DOHH2 (cell line): ENCODE data around the gene RIPK1.
A peak's percentile ranks its signal among the peaks of the same experiment; 100 is the strongest.

Experiments used
- H3F3A ChIP-seq: fragments of 200-600 bp; sonication (generic), shearing (Covaris generic); 2 replicates; pipeline ENCODE4 v1.6.0; 2016; ENCODE audit warnings: antibody characterized with exemption, mild to moderate bottlenecking; ENCODE audit not compliant: control insufficient read depth, insufficient read depth
- H3K27ac ChIP-seq: fragments of 200-600 bp; sonication (generic); 2 replicates; pipeline ENCODE4 v1.5.1; 2014; ENCODE audit warnings: low read depth, mild to moderate bottlenecking, low read length, moderate library complexity
- H3K27me3 ChIP-seq: fragments of 200-600 bp; sonication (generic); 2 replicates; pipeline ENCODE4 v1.6.1; 2014; ENCODE audit warnings: mild to moderate bottlenecking, low read length, mixed read lengths; ENCODE audit not compliant: control insufficient read depth
- H3K36me3 ChIP-seq: fragments of 200-600 bp; sonication (generic); 2 replicates; pipeline ENCODE4 v1.6.1; 2014; ENCODE audit warnings: mild to moderate bottlenecking, low read length, moderate library complexity, mixed read lengths; ENCODE audit not compliant: control insufficient read depth
- H3K4me1 ChIP-seq: fragments of 200-600 bp; sonication (generic); 2 replicates; pipeline ENCODE4 v1.6.1; 2014; ENCODE audit warnings: mild to moderate bottlenecking, low read length, mixed read lengths; ENCODE audit not compliant: control insufficient read depth
- H3K4me2 ChIP-seq: fragments of 200-600 bp; sonication (generic); 2 replicates; pipeline ENCODE4 v1.6.0; 2014; ENCODE audit warnings: mild to moderate bottlenecking, low read length, moderate library complexity
- H3K4me3 ChIP-seq: fragments of 200-600 bp; sonication (generic); 2 replicates; pipeline ENCODE4 v1.5.1; 2014; ENCODE audit warnings: mild to moderate bottlenecking, low read length, mixed read lengths
- H3K79me2 ChIP-seq: fragments of 200-600 bp; sonication (generic); 2 replicates; pipeline ENCODE4 v1.6.1; 2014; ENCODE audit warnings: mild to moderate bottlenecking, low read length, mixed read lengths; ENCODE audit not compliant: control insufficient read depth
- H3K9me2 ChIP-seq: fragments of 200-600 bp; sonication (generic); replicated peaks from 2 replicates; pipeline ENCODE4 v1.6.1; 2014; ENCODE audit warnings: mild to moderate bottlenecking, low read length, mixed read lengths; ENCODE audit not compliant: control insufficient read depth
- H3K9me3 ChIP-seq: fragments of 200-600 bp; sonication (generic); 2 replicates; pipeline ENCODE4 v1.6.1; 2014; ENCODE audit warnings: antibody characterized with exemption, low read length, mixed read lengths; ENCODE audit not compliant: control insufficient read depth, insufficient read depth
- H4K20me1 ChIP-seq: fragments of 200-600 bp; sonication (generic); 2 replicates; pipeline ENCODE4 v1.6.0; 2014; ENCODE audit warnings: low read depth, mild to moderate bottlenecking, antibody characterized with exemption, low read length, moderate library complexity; ENCODE audit not compliant: control insufficient read depth, insufficient read depth
- EZH2phosphoT487 ChIP-seq: fragments of 200-600 bp; sonication (generic); IDR thresholded peaks from 2 replicates; pipeline ENCODE4 v1.6.1; 2017; ENCODE audit warnings: borderline replicate concordance, mild to moderate bottlenecking, antibody characterized with exemption, low read length, moderate library complexity, mixed read lengths
- TF ChIP-seq, protein P1 (sequence below): fragments of 200-600 bp; sonication (generic); IDR thresholded peaks from one replicate; pipeline ENCODE4 v1.5.1; 2014; ENCODE audit warnings: antibody characterized with exemption, mild to moderate bottlenecking, low read depth, low read length; ENCODE audit not compliant: poor library complexity, severe bottlenecking

The RIPK1 gene

DNA sequence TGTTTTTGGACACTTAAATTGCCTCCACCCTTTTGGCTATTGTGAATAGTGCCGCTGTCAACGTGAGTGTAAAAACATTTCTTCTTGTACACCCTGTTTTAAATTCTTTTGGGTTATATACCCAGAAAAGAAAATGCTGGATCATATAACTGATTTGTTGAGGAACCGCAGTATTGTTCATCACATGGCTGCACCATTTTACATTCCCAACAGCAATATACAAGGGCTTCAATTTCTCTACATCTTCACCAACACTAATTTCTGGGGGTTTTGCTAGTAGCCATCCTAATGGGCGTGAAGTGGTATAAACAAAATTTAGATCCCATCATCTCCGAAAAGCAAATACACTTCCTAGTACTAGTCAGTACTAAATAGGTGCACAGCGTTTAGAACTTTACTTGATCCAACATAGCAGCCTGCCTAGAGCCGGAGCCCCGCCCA, 49.6 kb downstream of the RIPK1 start:
- H3F3A ChIP-seq: peaks cover 13% of the 10 kb centered on the region
- peaks cover 17% of the 10 kb centered on the region for H3K36me3 ChIP-seq
- H3K4me1 ChIP-seq: peaks cover 32% of the 10 kb centered on the region
- no peaks in the 10 kb centered on the region for H3K27me3 ChIP-seq
- H3K9me2 ChIP-seq: no peaks in the 10 kb centered on the region
- peak overlapping the region; percentile 100 for H3K4me3 ChIP-seq
- H4K20me1 ChIP-seq: no peaks in the 10 kb centered on the region
- no peaks in the 10 kb centered on the region for H3K9me3 ChIP-seq
- H3K79me2 ChIP-seq: peaks cover 10% of the 10 kb centered on the region
- peak overlapping the region; percentile 61 for H3K27ac ChIP-seq
- no peak for TF ChIP-seq EZH2phosphoT487
- TF ChIP-seq, protein P1, sequence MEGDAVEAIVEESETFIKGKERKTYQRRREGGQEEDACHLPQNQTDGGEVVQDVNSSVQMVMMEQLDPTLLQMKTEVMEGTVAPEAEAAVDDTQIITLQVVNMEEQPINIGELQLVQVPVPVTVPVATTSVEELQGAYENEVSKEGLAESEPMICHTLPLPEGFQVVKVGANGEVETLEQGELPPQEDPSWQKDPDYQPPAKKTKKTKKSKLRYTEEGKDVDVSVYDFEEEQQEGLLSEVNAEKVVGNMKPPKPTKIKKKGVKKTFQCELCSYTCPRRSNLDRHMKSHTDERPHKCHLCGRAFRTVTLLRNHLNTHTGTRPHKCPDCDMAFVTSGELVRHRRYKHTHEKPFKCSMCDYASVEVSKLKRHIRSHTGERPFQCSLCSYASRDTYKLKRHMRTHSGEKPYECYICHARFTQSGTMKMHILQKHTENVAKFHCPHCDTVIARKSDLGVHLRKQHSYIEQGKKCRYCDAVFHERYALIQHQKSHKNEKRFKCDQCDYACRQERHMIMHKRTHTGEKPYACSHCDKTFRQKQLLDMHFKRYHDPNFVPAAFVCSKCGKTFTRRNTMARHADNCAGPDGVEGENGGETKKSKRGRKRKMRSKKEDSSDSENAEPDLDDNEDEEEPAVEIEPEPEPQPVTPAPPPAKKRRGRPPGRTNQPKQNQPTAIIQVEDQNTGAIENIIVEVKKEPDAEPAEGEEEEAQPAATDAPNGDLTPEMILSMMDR: no peak
- peak overlapping the region; percentile 73 for H3K4me2 ChIP-seq

DNA sequence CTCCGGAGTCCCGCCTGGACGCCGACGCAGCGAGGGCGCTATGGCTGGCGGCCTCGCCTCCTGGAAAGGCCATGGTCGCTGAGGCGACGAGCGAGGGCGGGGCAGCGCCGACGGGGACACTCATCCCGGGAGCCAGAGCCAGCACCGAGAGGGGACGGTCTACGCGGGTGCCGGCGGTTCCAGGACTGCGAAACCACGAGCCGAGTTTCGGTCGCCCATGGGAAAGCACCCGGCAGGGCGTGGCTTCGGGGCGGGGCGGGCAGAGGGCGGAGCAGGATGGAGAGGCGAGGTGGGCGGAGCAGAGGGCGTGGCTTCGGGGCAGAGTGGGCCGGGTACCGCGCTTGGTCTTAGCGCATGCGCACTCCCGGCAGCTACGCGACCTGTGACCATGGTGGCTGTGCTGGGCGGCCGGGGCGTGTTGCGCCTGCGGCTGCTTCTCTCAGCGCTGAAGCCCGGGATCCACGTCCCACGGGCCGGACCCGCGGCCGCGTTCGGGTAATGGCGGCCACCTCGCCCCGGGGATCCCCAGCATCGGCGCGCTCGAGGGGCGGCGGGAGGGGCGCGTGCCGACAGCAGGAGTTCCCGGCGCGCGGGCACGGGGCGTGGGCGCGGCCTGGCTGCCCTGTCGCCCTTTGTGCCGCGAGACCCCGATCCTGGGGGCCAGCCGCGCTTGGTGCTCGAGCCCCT, 50.2 kb downstream of the RIPK1 start, which contains the start of gene BPHL:
Gene BPHL, plus strand, starts transcription at position 359 of the 687 bp plus-strand sequence. Its CDS starts 30 bp downstream, at position 389.
- Histone ChIP-seq H3K9me3 (no peaks in the 10 kb centered on the region), H3K27ac (peak within 1 kb of the TSS; percentile 61), H3K27me3 (no peaks in the 10 kb centered on the region), H3K79me2 (peaks cover 10% of the 10 kb centered on the region), H4K20me1 (no peaks in the 10 kb centered on the region), H3F3A (peaks cover 16% of the 10 kb centered on the region), H3K4me3 (peak within 1 kb of the TSS; percentile 100), H3K4me2 (peak within 1 kb of the TSS; percentile 73), H3K4me1 (peaks cover 34% of the 10 kb centered on the region), H3K9me2 (no peaks in the 10 kb centered on the region), H3K36me3 (peaks cover 11% of the 10 kb centered on the region)
- TF ChIP-seq EZH2phosphoT487: no peak
- TF ChIP-seq, protein P1: no peak

DNA sequence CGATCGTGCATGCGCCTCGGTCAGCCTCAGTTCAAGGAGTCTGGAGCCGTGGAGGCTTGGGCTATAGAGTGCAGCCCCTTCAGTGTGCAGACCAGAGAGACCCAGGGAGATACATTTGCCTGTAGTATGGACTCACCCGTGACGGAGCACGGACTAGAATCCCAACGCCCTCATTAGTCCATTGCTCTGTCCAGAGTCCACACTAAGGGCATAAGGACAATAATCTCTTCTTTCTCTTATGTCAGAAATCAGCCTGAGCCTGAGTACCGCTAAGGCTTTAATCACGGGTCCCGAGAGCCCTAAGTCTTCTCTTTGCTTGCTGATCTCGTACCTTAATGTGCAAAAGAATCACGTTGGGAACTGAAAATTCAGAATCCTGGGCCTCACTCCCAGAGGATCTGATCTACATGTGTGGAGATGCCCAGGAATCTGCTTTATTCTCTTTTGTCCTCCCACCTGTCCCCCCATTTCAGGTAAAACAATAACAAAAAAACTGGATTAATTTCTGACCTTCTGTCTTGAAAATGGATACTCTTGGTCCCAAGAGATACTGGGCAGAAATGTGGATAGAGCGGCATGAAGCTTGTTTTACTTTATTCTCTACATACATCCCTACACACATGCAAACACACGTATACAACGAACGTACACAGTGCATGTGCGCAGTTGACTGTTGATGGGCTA, 50.9 kb downstream of the RIPK1 start:
- Histone ChIP-seq H3K9me2 (no peaks in the 10 kb centered on the region), H3F3A (peaks cover 21% of the 10 kb centered on the region), H3K4me2 (peak overlapping the region; percentile 73), H3K4me1 (peaks cover 41% of the 10 kb centered on the region), H3K4me3 (peak overlapping the region; percentile 100), H3K79me2 (peaks cover 10% of the 10 kb centered on the region), H3K27me3 (no peaks in the 10 kb centered on the region), H3K36me3 (peaks cover 4% of the 10 kb centered on the region), H3K27ac (peak overlapping the region; percentile 13; the same call in 1 of the 2 replicates), H3K9me3 (no peaks in the 10 kb centered on the region), H4K20me1 (no peaks in the 10 kb centered on the region)
- no peak for TF ChIP-seq EZH2phosphoT487

DNA sequence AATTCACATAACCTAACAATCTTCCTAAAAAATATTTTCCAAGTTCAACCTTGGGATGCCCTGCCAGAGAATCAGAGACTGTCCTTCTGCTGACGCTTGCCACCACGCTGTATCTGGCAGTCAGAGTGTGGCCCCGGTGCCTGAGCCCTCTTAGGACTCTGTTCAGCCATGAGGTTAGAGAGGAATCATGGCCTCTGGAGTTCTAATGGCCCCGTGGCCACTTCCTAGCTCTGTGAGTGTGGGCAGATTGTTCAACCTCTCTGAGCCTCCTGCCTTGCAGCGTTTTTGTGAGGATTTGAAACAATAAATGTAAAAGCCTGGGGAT, 52.4 kb downstream of the RIPK1 start:
- peaks cover 56% of the 10 kb centered on the region for H3K4me1 ChIP-seq
- H4K20me1 ChIP-seq: no peaks in the 10 kb centered on the region
- H3K9me3 ChIP-seq: no peaks in the 10 kb centered on the region
- no peaks in the 10 kb centered on the region for H3K9me2 ChIP-seq
- H3K4me3 ChIP-seq: no peak overlapping the region
- no peak overlapping the region for H3K4me2 ChIP-seq
- no peaks in the 10 kb centered on the region for H3K27me3 ChIP-seq
- H3K27ac ChIP-seq: no peak overlapping the region
- peaks cover 3% of the 10 kb centered on the region; the same call in 1 of the 2 replicates for H3K36me3 ChIP-seq
- TF ChIP-seq EZH2phosphoT487: no peak
- TF ChIP-seq, protein P1: no peak
- H3K79me2 ChIP-seq: peaks cover 10% of the 10 kb centered on the region
- peaks cover 22% of the 10 kb centered on the region for H3F3A ChIP-seq
